COLO829 (cell line): ENCODE measurements around the gene DUSP23.
A peak's percentile ranks its signal among the peaks of the same experiment; 100 is the strongest.

Source experiments
- DNase-seq: peaks from one replicate; pipeline ENCODE4 v3.0.0; 2012; ENCODE audit warnings: low spot score

DUSP23 gene

GRCh38 chr1:159780583-159781582, at the start of gene DUSP23:
DUSP23 (plus strand) TSS chr1:159780962; CDS start chr1:159781101, 139 bp downstream.
- DNase-seq = peak; percentile 99

DNA sequence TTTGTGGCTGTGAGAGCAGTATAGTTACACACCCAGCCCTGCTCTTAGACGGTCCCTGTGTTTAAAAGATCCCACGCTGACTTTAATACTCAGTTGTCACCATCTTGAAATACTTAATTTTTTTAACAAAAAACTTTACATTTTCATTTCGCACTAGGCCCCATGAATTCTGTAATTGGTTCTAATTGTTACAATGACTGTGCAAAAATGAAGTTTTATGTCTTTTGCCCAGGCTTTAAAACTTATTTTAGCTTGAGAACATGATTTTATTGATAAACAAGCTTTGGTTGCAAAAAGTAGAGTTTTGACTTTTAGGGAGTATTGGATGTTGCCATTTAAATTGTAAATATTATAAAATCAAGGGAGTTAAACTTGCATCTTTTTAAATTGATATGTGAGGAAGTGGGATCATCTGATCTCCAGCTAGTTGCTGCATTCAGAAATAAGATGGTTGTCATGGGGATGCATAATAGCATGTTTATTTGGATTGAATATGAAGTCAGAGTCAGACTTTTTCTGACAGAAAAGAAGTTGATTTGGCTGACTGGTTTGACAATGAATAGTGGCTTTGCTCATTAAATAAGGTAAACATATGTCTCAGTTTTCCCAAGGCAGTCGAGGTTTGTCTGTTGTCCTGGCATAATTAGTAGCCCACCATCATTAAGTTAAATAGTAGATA, 43.4 kb upstream of the DUSP23 start:
- peak; percentile 31 for DNase-seq

- no peak for DNase-seq
Measured at GRCh38 chr1:159743651-159744410, 36.9 kb upstream of the DUSP23 start.

DNA sequence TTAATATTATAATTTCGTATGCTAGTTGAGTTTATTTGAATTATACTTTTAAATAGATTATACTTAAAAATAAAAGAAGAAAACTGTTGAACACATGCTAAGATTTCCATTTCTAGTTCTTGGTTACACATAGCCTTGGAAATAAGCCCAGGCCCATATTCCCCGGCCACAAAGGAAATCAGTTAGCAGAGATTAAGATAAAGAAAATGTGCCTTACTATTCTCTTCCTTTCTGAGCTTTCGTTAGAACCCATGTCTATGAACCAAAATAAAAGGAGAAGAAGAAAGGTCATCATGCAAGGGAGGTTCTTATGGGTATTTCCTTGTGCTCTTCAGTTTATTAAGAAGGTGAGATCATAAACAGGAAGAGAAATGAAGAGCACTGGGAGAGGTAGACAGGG, 34.1 kb upstream of the DUSP23 start:
- DNase-seq = no peak

GRCh38 chr1:159748370-159748769, 32.4 kb upstream of the DUSP23 start:
- DNase-seq = no peak

DNA sequence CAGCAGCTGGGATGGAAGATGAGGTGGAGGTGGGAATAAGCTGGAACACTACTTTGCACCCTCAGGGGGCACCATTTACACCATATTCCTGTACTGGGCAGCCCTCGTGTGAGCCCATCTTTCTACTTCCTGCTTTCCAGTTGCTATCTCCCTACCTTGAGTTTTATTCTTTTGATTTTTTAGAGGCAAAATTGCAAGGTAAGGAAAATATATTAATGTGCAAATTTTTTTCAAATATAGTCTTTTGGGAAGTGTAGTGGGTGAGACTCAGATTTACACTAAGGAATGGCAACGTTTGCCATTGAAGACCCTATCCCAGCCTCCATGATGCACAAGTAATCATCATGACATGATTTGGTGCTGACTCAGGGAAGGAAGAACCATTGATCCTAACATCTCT, 31.1 kb upstream of the DUSP23 start:
- DNase-seq = no peak

DNA sequence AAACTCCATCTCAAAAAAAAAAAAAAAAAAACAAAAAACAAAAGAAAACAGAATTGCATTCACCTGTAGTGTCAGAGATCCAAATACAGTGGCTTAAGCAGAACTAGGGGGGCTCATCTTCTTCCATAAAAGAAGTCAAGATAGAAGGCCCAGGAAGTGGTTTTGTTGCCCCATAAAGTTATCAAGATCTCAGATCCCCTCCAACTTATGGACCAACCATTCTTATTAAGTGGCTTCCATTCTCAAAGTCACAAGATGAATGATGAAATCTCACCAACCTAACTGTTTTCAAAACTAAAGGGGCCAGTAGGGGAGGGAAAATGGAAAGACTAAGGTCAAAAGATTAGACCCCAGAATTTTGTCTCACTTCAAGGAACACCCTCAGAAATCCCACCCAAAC, 30.1 kb upstream of the DUSP23 start:
- DNase-seq = no peak

DNA sequence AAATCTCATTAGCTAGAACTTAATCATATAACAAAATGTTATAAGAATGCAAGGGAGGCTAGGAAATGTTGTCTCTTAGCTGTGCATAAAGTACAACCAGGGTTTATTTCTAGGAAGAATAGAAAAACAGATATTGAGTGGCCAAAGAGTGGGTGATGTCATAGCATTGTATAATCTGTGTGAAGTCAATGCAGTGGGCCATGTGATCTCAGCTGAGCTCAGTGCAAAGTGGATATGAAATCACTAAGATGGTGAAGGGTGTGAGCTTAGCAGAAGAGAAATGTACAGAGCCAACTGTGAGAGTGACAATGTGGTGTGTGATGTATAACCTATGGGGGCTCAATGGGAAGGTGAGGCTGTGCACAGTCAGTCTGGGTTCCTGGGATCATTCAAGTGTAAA, 29.7 kb upstream of the DUSP23 start:
- no peak for DNase-seq

- no peak for DNase-seq
Measured at GRCh38 chr1:159752135-159752580, 28.6 kb upstream of the DUSP23 start.

GRCh38 chr1:159753386-159753785, 27.4 kb upstream of the DUSP23 start:
- no peak for DNase-seq

DNA sequence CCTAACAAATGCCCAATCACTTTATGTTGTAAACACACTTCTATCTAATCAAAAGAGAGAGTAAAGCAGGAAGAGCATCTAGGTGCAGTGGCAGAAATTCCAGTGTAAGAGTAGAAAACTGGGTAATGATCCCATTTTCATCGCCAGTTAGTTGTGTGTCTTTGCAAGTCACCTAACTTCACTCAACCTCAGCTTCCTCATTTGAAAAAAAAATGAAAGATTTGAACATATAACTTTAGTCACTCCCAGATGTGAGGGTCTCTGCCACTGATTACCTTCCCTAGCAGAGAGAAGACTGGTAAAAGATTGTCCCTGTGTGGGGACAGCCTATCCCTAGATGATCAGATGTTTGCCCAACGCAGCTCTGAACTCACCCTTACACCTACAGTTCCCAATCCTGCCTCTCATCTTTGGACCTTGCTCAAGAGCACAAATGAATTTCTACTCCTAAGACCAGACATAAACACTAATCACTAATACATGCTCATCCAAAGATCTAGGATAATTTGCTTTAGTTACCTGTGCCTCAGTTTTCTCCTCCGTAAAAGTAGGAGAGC, 25.2 kb upstream of the DUSP23 start:
- DNase-seq = no peak

- no peak for DNase-seq
Measured at GRCh38 chr1:159756397-159756796, 24.4 kb upstream of the DUSP23 start.

- no peak for DNase-seq
Measured at GRCh38 chr1:159763686-159764085, 17.1 kb upstream of the DUSP23 start.

- DNase-seq = no peak
Measured at GRCh38 chr1:159765806-159766205, 15.0 kb upstream of the DUSP23 start.

- no peak for DNase-seq
Measured at GRCh38 chr1:159771127-159771895, 9.5 kb upstream of the DUSP23 start.

DNA sequence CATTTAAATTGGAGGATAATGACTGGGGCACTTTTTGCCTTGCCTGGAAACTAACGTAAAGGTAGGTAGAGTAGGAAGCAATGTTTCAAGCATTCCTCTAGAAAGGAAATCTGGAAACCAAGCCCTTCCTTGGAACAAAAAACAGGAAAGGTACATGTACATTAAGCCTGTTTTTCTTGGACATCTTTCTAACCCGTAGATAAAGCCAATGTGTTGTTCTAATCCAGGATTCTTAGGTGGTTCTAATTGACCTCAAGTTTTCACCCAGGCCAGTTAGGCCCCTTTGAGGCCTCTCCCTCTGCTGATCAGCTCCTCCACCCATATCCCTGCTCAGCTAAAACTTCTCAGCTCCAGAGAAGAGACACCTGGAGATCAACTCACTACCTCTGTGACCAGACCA, 6.3 kb upstream of the DUSP23 start:
- DNase-seq = no peak

GRCh38 chr1:159775716-159776115, 5.0 kb upstream of the DUSP23 start:
- DNase-seq = no peak

GRCh38 chr1:159778266-159778665, 2.5 kb upstream of the DUSP23 start:
- no peak for DNase-seq

DNA sequence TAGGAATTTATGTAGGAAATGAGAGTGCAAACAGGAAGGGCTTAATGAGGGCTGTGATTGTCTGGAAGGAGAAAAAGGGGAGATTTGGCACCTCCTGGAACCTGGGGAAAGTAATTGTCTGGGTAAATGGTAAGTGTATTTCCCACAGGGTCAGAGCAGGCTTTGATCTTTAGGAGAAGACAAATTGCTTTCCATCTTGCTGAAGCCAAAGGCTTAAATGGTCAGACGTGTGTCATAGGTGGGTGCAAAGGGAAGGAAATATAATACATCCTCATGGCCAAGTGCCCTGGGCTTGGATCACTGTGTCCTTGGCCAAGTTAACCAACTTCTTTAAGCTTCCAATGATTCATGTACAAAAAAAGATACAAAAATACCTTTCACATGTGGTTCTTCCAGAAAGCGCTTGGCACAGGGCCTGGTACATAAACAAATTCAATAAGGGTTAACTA, 1.3 kb upstream of the DUSP23 start:
- DNase-seq = no peak

GRCh38 chr1:159781992-159782391, 1.2 kb downstream of the DUSP23 start:
- no peak for DNase-seq

DNA sequence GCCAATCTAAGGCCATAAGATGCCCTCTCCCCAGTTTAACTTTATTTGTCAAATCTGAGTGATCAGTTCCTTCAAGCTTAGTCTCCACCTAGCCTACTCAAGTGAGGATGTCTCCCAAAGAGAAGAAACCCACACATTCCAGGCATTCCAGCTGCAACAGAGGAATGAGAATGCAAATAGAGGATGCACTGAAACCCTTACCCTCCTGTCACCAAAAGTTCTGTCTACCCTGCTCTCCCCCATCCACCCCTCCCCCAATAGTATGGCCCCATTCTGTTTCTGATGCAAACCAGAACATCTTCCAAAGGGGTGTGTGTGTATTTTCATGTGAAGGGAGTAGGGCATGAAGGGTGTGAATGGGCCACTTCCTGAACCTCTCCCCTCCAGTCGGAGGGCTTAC, 3.0 kb downstream of the DUSP23 start:
- no peak for DNase-seq
